ENCODE results near the gene CBFA2T3.

The CBFA2T3 gene

GRCh38 chr16:88957887-88958577, 19.0 kb downstream of the CBFA2T3 start:
- no peak for DNase-seq

DNA sequence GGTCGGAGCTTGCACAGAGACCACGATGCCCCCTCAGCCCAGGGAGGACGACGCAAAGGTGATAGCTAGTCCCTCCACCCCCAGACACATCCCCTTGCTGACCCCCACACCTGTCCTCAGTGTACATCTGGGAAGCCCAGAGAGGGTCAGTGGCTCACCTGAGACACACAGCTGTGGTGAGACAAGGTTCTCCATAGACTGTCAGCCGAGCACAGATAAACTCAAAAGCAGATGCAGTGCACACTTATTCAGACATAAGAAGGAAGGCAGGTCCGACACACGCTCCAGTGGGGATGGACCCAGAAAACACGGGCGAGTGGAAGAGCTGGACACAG, 19.6 kb downstream of the CBFA2T3 start:
- no peak for DNase-seq

DNA sequence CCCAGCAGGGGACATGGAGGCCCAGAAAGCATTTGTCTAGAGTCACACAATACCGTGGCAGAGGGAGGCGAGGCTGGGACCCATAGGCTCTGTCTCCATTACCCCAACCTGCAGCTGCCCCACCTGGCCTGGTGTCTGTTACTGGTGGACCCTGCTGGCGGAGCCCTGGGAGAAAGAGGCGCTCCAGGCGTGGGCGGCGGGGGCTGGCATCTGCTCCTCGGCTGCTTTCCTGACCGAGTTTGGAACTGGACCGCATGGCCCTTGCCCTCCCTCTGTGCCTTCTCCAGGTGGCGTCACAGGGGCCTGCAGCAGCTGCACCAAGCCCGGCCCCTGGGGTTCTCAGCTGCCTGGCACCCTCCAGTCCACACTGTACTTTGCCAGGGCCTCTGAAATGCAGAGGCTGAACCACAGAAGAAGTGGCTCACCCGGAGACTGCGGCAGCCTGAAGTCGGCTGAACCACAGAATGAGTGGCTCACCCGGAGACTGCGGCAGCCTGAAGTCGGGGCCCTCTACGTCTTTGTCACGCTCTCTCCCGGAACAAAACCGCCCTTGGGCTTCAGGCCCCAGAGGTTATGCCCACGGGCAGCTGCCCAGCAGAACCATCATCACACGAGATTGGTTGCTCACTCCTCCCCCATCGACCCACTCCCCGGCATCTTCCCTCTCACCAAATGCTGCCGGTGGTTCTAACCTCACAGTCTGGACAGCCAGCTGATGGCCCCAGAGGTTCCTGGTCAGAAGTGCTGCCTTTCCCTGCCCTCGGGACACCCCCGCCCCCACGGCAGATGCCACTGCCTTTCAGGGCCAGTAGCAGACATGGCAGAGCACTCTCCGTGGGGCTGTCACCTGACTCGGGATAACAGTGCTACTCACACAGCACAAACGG, 20.2 kb downstream of the CBFA2T3 start:
- DNase-seq: no peak

DNA sequence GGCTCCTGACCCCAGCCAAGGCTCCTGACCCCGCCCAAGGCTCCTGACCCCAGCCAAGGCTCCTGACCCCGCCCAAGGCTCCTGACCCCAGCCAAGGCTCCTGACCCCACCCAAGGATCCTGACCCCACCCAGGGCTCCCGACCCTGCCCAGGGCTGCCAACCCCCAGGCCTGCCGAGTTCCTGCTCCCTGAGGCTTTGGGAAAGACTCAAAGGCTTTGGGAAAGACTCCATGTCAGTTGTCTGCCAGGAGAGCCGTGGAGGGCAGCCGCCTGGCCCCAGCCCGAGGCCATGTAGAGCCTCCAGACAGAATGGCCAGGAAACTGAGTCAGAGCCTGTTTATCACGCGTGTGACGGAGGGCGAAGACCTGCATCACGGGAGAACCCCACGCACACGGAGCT, 21.1 kb downstream of the CBFA2T3 start:
- DNase-seq: no peak

GRCh38 chr16:88953003-88953690, 23.9 kb downstream of the CBFA2T3 start:
- DNase-seq: no peak

GRCh38 chr16:88951989-88952388, 25.0 kb downstream of the CBFA2T3 start:
- DNase-seq: no peak

- no peak for DNase-seq
Observed at GRCh38 chr16:88951501-88951900, 25.5 kb downstream of the CBFA2T3 start.

GRCh38 chr16:88948781-88949490, 28.1 kb downstream of the CBFA2T3 start:
- DNase-seq: no peak

GRCh38 chr16:88945473-88945872, 31.5 kb downstream of the CBFA2T3 start:
- no peak for DNase-seq

DNA sequence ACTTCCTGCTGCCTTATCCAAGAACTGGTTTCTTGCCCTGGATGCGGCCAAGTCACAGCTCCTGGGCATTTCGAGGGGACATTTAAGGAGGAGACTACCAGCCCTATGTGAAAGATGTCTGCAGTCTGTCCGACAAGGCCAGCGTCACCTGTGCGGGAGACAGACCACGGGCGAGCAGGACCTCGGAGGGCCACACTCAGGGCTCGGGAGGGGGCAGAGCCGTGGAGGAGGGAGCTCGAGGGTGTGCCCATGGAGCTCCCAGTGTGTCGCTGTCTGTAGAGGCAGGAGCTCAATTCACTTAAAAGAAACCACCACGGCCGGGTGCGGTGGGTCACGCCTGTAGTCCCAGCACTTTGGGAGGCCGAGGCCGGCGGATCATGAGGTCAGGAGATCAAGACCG, 33.3 kb downstream of the CBFA2T3 start:
- no peak for DNase-seq

- DNase-seq: no peak
Observed at GRCh38 chr16:88943131-88943664, 33.8 kb downstream of the CBFA2T3 start.

GRCh38 chr16:88941913-88942909, 34.8 kb downstream of the CBFA2T3 start:
- no peak for DNase-seq

- no peak for DNase-seq
Observed at GRCh38 chr16:88940862-88941817, 35.9 kb downstream of the CBFA2T3 start.

DNA sequence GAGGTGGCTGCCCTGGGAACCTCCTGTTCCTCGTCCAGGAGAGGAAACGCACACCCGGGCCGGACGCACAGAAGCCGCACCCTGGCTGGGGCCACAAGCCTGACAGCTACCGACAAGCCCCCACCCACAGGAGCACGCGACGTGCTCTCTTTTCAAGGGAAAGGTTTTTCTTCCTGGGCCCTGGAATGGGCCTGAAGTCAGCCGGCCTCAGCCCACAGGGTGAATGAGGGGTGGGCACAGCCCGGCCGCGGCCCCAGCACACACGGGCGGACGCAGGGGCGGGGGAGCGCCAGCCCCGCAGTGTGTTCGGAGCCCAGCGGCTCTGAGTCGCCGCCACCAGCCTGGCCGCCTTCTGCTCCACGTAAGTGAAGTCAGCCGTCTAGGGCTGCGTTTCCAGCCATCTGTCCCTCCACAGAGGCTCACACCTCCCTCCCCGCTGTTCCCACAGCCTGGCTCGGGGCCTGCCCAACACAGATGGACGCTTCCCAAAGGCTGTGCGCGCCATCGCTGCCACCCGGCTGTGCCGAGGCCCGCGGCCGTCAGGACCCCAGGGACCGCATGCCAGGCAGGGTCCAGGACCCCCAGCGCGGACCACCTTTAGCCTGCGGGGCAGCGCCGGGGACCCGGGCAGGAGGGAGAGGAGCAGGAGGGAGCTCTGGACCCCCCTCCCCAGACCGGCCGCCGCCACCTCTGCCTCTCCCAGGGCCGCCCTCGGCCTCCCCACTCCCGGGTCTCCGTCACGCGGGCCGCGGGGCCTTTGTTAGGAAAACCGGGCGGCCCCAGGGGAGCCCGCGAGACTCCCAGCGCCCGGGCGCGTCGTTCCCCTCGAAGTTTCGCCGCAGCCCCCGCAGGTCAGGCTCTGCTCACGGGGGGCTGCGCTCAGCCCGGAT, 36.8 kb downstream of the CBFA2T3 start:
- DNase-seq: no peak

DNA sequence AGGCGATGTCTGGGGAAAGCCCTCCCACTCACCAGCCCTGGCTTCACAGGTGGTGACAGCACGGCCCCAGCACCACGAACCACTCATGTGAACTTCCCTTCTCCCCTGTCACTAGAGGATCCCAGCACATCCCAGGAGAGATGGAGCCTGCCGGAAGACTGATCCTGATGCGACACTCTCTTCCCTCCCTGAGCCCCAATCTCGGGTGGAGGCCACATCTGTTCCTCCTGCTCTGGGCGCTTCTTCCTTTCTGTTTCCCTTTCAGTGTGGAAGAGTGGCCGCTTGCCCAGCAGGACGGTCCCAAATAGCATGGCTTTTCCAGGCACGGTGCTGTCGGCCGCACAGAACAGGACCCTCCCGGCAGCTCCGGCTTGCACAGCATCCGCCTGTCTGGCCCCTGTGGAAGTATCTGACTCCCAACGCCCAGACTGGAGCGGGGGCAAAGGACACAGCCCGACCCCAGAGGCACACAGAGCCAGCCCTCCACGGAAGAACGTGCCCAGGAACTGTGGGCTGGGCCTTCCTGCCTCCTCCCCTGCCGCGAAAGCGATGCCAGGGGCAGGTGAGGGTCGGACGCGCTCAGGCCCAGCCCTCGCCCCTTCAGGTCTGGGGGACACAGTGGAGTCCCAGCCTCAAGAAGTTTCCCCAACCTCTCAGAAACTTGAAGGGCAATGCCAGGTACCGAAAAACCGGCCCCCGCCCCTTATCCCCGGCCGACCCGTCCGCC, 37.6 kb downstream of the CBFA2T3 start:
- DNase-seq: no peak

DNA sequence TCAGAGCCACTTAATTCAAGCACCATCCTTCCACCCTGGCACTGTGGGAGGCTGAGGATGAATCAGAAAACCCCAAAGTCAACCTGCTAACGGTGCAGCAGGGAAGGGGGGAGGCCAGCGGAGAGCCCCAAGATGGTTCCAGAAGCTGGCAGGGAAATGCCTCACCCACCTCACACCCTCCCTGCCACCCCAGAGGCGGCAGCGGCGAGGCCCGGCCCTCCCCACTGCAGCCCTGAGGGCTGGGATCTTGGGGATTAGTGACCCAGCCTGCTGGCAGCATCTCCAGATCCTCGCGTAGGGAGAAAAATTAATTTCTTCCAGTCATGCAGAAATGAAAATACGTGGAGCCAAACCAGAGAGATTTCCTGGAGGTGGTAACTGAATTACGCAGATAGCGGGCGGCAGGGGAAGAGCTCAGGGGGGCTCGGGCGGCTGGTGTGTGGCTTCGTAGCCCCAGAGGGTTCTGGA, 38.2 kb downstream of the CBFA2T3 start:
- no peak for DNase-seq

- DNase-seq: no peak
Observed at GRCh38 chr16:88938119-88938776, 38.8 kb downstream of the CBFA2T3 start.

- no peak for DNase-seq
Observed at GRCh38 chr16:88937206-88937621, 39.8 kb downstream of the CBFA2T3 start.
